ENCODE data around the gene HDAC11. TPM values are rescaled to one million over a fixed set of nuclear protein-coding genes. Genes with fewer than 3 reads are reported as not detected.
"Not testable (repeated sequence)": the region's sequence is repeated elsewhere in the genome, so short reads cannot be mapped to it uniquely, and the experiment has no call there.

HDAC11 gene
- polyA plus RNA-seq, 3 donors, result 2.9 to 3.9 (median 3.5) TPM

- H3K9ac ChIP-seq (ENCODE audit: insufficient read depth, low read length, poor library complexity, severe bottlenecking), result no peak overlapping the region
- no peak overlapping the region for H3K27ac ChIP-seq (ENCODE audit: low read depth in 1 of 2, low read length in 2 of 2)
- Mint-ChIP-seq H3K27me3 (ENCODE audit: low read depth in 3 of 3) (peaks cover 0 to 4% (median 2%) of the 10 kb centered on the region in 3 donors), H3K4me1 (peaks cover 5% of the 10 kb centered on the region), H3K9me3 (peaks cover 0 to 4% (median 0%) of the 10 kb centered on the region in 7 donors), H3K4me3 (no peak overlapping the region), H3K36me3 (no peaks in the 10 kb centered on the region), H3K27ac (no peak overlapping the region)
- no peaks in the 10 kb centered on the region for H3K4me1 ChIP-seq (ENCODE audit: control insufficient read depth in 1 of 2, insufficient read depth in 2 of 2, low read length in 2 of 2)
- no peaks in the 10 kb centered on the region for H3K27me3 ChIP-seq (ENCODE audit: control insufficient read depth in 2 of 2, insufficient read depth in 2 of 2, low read length in 2 of 2)
- WGBS (ENCODE audit: insufficient coverage), result no CpG with 5 or more reads among the region's 1 CpG
- no peak overlapping the region for H3K4me3 ChIP-seq (replicated peaks in 1 of 3; ENCODE audit: low read depth in 2 of 3, low read length in 3 of 3)
- no peaks in the 10 kb centered on the region for H3K36me3 ChIP-seq (replicated peaks in 1 of 2; ENCODE audit: control insufficient read depth in 1 of 2, insufficient read depth in 2 of 2, low read length in 2 of 2)
- no peak overlapping the region for H3K4me2 ChIP-seq (replicated peaks; ENCODE audit: extremely low read depth, low read length, poor library complexity, severe bottlenecking)
- intact Hi-C loops (cut with micrococcal nuclease), result no loop called here
- no peaks in the 10 kb centered on the region for H4K20me1 ChIP-seq (ENCODE audit: insufficient read depth, low read length)
- no peak overlapping the region for H2AFZ ChIP-seq (ENCODE audit: insufficient read depth, low read depth, low read length, poor library complexity, severe bottlenecking)
- no peak for DNase-seq
- H3K79me2 ChIP-seq (ENCODE audit: insufficient read depth, low read length), result no peaks in the 10 kb centered on the region
- H3K9me3 ChIP-seq (replicated peaks in 1 of 2; ENCODE audit: control insufficient read depth in 1 of 2, insufficient read depth in 1 of 2, low read length in 2 of 2), result no peaks in the 10 kb centered on the region
- TF ChIP-seq CTCF (IDR thresholded peaks at IDR 0.05), result no peak
These were observed 48.0 kb upstream of the HDAC11 start for GRCh38 chr3:13432093-13432492.

GRCh38 chr3:13433912-13434311, 46.2 kb upstream of the HDAC11 start:
- H3K79me2 ChIP-seq (ENCODE audit: insufficient read depth, low read length), result no peaks in the 10 kb centered on the region
- no peaks in the 10 kb centered on the region for H3K36me3 Mint-ChIP-seq
- DNase-seq, result no peak
- H2AFZ ChIP-seq (ENCODE audit: insufficient read depth, low read depth, low read length, poor library complexity, severe bottlenecking), result no peak overlapping the region
- H3K27ac ChIP-seq (ENCODE audit: low read depth in 1 of 2, low read length in 2 of 2), result no peak overlapping the region
- no peak overlapping the region for H3K9ac ChIP-seq (ENCODE audit: insufficient read depth, low read length, poor library complexity, severe bottlenecking)
- no peaks in the 10 kb centered on the region for H3K4me1 ChIP-seq (ENCODE audit: control insufficient read depth in 1 of 2, insufficient read depth in 2 of 2, low read length in 2 of 2)
- no peak for TF ChIP-seq CTCF (IDR thresholded peaks at IDR 0.05)
- 100% methylated on average over 1 of the region's 5 CpGs for WGBS (ENCODE audit: insufficient coverage)
- no peak overlapping the region for H3K4me2 ChIP-seq (replicated peaks; ENCODE audit: extremely low read depth, low read length, poor library complexity, severe bottlenecking)
- no peaks in the 10 kb centered on the region for H3K4me1 Mint-ChIP-seq
- H4K20me1 ChIP-seq (ENCODE audit: insufficient read depth, low read length), result no peaks in the 10 kb centered on the region
- peak overlapping the region in 1 of 7 donors; percentile 57 for H3K27ac Mint-ChIP-seq
- peaks cover 0 to 4% (median 0%) of the 10 kb centered on the region in 7 donors for H3K9me3 Mint-ChIP-seq
- no peaks in the 10 kb centered on the region for H3K36me3 ChIP-seq (replicated peaks in 1 of 2; ENCODE audit: control insufficient read depth in 1 of 2, insufficient read depth in 2 of 2, low read length in 2 of 2)
- no peaks in the 10 kb centered on the region for H3K27me3 ChIP-seq (ENCODE audit: control insufficient read depth in 2 of 2, insufficient read depth in 2 of 2, low read length in 2 of 2)
- H3K9me3 ChIP-seq (replicated peaks in 1 of 2; ENCODE audit: control insufficient read depth in 1 of 2, insufficient read depth in 1 of 2, low read length in 2 of 2), result no peaks in the 10 kb centered on the region
- H3K4me3 Mint-ChIP-seq, result no peak overlapping the region
- H3K4me3 ChIP-seq (replicated peaks in 1 of 3; ENCODE audit: low read depth in 2 of 3, low read length in 3 of 3), result no peak overlapping the region
- H3K27me3 Mint-ChIP-seq (ENCODE audit: low read depth in 3 of 3), result peaks cover 0 to 4% (median 2%) of the 10 kb centered on the region in 3 donors
- intact Hi-C loops (cut with micrococcal nuclease), result no loop called here

GRCh38 chr3:13436213-13436612, 43.9 kb upstream of the HDAC11 start:
- H3K4me3 Mint-ChIP-seq; H3K36me3 ChIP-seq (replicated peaks in 1 of 2; ENCODE audit: control insufficient read depth in 1 of 2, insufficient read depth in 2 of 2, low read length in 2 of 2); H3K4me3 ChIP-seq (replicated peaks in 1 of 3; ENCODE audit: low read depth in 2 of 3, low read length in 3 of 3); intact Hi-C loops (cut with micrococcal nuclease); H3K27ac Mint-ChIP-seq; H2AFZ ChIP-seq (ENCODE audit: insufficient read depth, low read depth, low read length, poor library complexity, severe bottlenecking); H3K9me3 ChIP-seq (replicated peaks in 1 of 2; ENCODE audit: control insufficient read depth in 1 of 2, insufficient read depth in 1 of 2, low read length in 2 of 2); H3K4me1 ChIP-seq (ENCODE audit: control insufficient read depth in 1 of 2, insufficient read depth in 2 of 2, low read length in 2 of 2); H3K27me3 ChIP-seq (ENCODE audit: control insufficient read depth in 2 of 2, insufficient read depth in 2 of 2, low read length in 2 of 2); H3K36me3 Mint-ChIP-seq; H3K4me2 ChIP-seq (replicated peaks; ENCODE audit: extremely low read depth, low read length, poor library complexity, severe bottlenecking); H3K4me1 Mint-ChIP-seq; H3K27me3 Mint-ChIP-seq (ENCODE audit: low read depth in 3 of 3); DNase-seq; H3K79me2 ChIP-seq (ENCODE audit: insufficient read depth, low read length); H3K27ac ChIP-seq (ENCODE audit: low read depth in 1 of 2, low read length in 2 of 2); H3K9me3 Mint-ChIP-seq; H4K20me1 ChIP-seq (ENCODE audit: insufficient read depth, low read length); H3K9ac ChIP-seq (ENCODE audit: insufficient read depth, low read length, poor library complexity, severe bottlenecking): not testable (repeated sequence)
- 96% methylated on average over 4 of the region's 4 CpGs for WGBS (ENCODE audit: insufficient coverage)

All from CD14-positive monocyte (primary cell).